IMR-90 (cell line): Measurements from ENCODE around the gene CNP. TPM values are rescaled to one million over a fixed set of nuclear protein-coding genes. Genes with fewer than 3 reads are reported as not detected.

Experiments
- ATAC-seq: fragments of 200-7000 bp; cut with Tn5 transposase; 2 replicates; pipeline ENCODE4 v1.9.1; 2020; ENCODE audit warnings: low read depth, mild to moderate bottlenecking, moderate library complexity
- BruUV-seq: library from RNA; stranded (reverse); fragments of 400-500 nt; replicated peaks from 2 replicates; lab custom pipeline; 2021; lab: Mats Ljungman, UMichigan
- CTCF ChIA-PET: fragments of 300-600 bp; formaldehyde crosslinking; extraction: SDS; loops from one replicate; lab custom pipeline; 2021; ENCODE audit warnings: antibody characterized with exemption; lab: Yijun Ruan, JAX
- POLR2A ChIA-PET: fragments of 300-600 bp; sonication (Branson Sonifier 250); formaldehyde crosslinking; loops from one replicate; lab custom pipeline; 2022; ENCODE audit warnings: antibody characterized with exemption; ENCODE audit not compliant: unreplicated experiment; lab: Charles Lee
- DNase-seq: peaks from one replicate; pipeline ENCODE4 v3.0.0; 2013
- H2AFZ ChIP-seq: replicated peaks from 2 replicates; pipeline ENCODE3; 2013; ENCODE audit warnings: low read length, mild to moderate bottlenecking; ENCODE audit not compliant: poor library complexity
- H2AK5ac ChIP-seq: 2 replicates; pipeline ENCODE4 v1.6.1; 2013; ENCODE audit warnings: low read depth, low read length, inconsistent platforms
- H2AK9ac ChIP-seq: replicated peaks from 2 replicates; pipeline ENCODE3; 2013; ENCODE audit warnings: mild to moderate bottlenecking, low read depth, low read length, moderate library complexity; ENCODE audit not compliant: poor library complexity
- H2BK120ac ChIP-seq: 2 replicates; pipeline ENCODE4 v1.6.1; 2013; ENCODE audit warnings: low read depth, low read length, inconsistent platforms
- H2BK15ac ChIP-seq: 3 replicates; pipeline ENCODE4 v1.6.1; 2013; ENCODE audit warnings: low read depth, low read length, inconsistent platforms
- H2BK20ac ChIP-seq: 2 replicates; pipeline ENCODE4 v1.6.1; 2013; ENCODE audit warnings: low read depth, mild to moderate bottlenecking, inconsistent platforms, low read length, moderate library complexity
- H2BK5ac ChIP-seq: 2 replicates; pipeline ENCODE4 v1.6.1; 2013; ENCODE audit warnings: mild to moderate bottlenecking, low read depth, low read length, inconsistent platforms; ENCODE audit not compliant: poor library complexity, severe bottlenecking
- H3K14ac ChIP-seq: replicated peaks from 2 replicates; pipeline ENCODE4 v1.6.1; 2013; ENCODE audit warnings: low read depth, low read length, inconsistent platforms
- H3K18ac ChIP-seq: 2 replicates; pipeline ENCODE4 v1.6.1; 2013; ENCODE audit warnings: low read depth, low read length, control low read depth
- H3K23ac ChIP-seq: 2 replicates; pipeline ENCODE4 v1.6.1; 2013; ENCODE audit warnings: low read depth, low read length, inconsistent platforms
- H3K27ac ChIP-seq: 2 replicates; pipeline ENCODE4 v1.5.1; 2013; ENCODE audit warnings: mild to moderate bottlenecking, control low read depth, low read length; ENCODE audit not compliant: insufficient read depth
- H3K27me3 ChIP-seq: 2 replicates; pipeline ENCODE4 v1.6.1; 2013; ENCODE audit warnings: low read length; ENCODE audit not compliant: control insufficient read depth, insufficient read depth
- H3K36me3 ChIP-seq: 2 replicates; pipeline ENCODE4 v1.6.1; 2013; ENCODE audit warnings: low read length, mixed read lengths; ENCODE audit not compliant: control insufficient read depth, insufficient read depth
- H3K4ac ChIP-seq: 2 replicates; pipeline ENCODE4 v1.6.1; 2013; ENCODE audit warnings: low read depth, low read length, inconsistent platforms
- H3K4me1 ChIP-seq: 2 replicates; pipeline ENCODE4 v1.6.1; 2013; ENCODE audit warnings: low read length, mixed read lengths; ENCODE audit not compliant: control insufficient read depth, insufficient read depth
- H3K4me2 ChIP-seq: 2 replicates; pipeline ENCODE4 v1.6.1; 2013; ENCODE audit warnings: low read depth, mild to moderate bottlenecking, control low read depth, low read length, moderate library complexity
- H3K4me3 ChIP-seq: 2 replicates; pipeline ENCODE4 v1.5.1; 2013; ENCODE audit warnings: low read depth, mild to moderate bottlenecking, control low read depth, low read length, moderate library complexity; ENCODE audit not compliant: insufficient read depth
- H3K56ac ChIP-seq: 2 replicates; pipeline ENCODE4 v1.6.1; 2013; ENCODE audit warnings: low read length, inconsistent platforms; ENCODE audit not compliant: insufficient read depth; ENCODE audit errors: extremely low read depth
- H3K79me1 ChIP-seq, 2 experiments: 2 replicates each; pipeline ENCODE4 v1.6.1; 2013; ENCODE audit warnings: low read length in 2 of 2, inconsistent platforms in 1 of 2, low read depth in 1 of 2
- H3K9ac ChIP-seq: 2 replicates; pipeline ENCODE4 v1.6.1; 2013; ENCODE audit warnings: low read depth, low read length, control low read depth
- H3K9me1 ChIP-seq: 2 replicates; pipeline ENCODE4 v1.6.1; 2013; ENCODE audit warnings: low read length, inconsistent platforms; ENCODE audit not compliant: insufficient read depth
- H3K9me3 ChIP-seq: 2 replicates; pipeline ENCODE4 v1.6.1; 2013; ENCODE audit warnings: low read length; ENCODE audit not compliant: control insufficient read depth, insufficient read depth
- H4K20me1 ChIP-seq: 2 replicates; pipeline ENCODE4 v1.6.1; 2013; ENCODE audit warnings: low read length, inconsistent platforms; ENCODE audit not compliant: insufficient read depth
- H4K5ac ChIP-seq: 2 replicates; pipeline ENCODE4 v1.6.1; 2013; ENCODE audit warnings: mild to moderate bottlenecking, low read depth, low read length, control low read depth
- H4K8ac ChIP-seq, 2 experiments: 2 replicates each; pipeline ENCODE4 v1.6.1; 2013; ENCODE audit warnings: low read depth in 2 of 2, low read length in 2 of 2, control low read depth in 1 of 2, inconsistent platforms in 1 of 2
- H4K91ac ChIP-seq: 2 replicates; pipeline ENCODE4 v1.6.1; 2013; ENCODE audit warnings: low read depth, low read length, inconsistent platforms; ENCODE audit not compliant: insufficient read depth
- CEBPB ChIP-seq: IDR thresholded peaks from 2 replicates; pipeline ENCODE4 v1.6.1; 2012; ENCODE audit warnings: low read depth, low read length, improper control_type of control experiment
- ELK1 ChIP-seq: fragments of 150-350 bp; IDR thresholded peaks from 2 replicates; pipeline ENCODE4 v1.6.1; 2016; ENCODE audit warnings: low read depth, mild to moderate bottlenecking, low read length, moderate library complexity, borderline replicate concordance
- MAFK ChIP-seq: IDR thresholded peaks from 2 replicates; pipeline ENCODE4 v1.6.1; 2012; ENCODE audit warnings: low read depth, low read length, improper control_type of control experiment
- WGBS, 2 experiments: methylation state at CpG; one replicate each; pipeline versions ENCODE4 v1.1.5 to v1.1.7; 2013; ENCODE audit warnings: missing lambda C conversion rate in 2 of 2; ENCODE audit not compliant: insufficient read length in 1 of 2; ENCODE audit errors: extremely low coverage in 2 of 2; 5-methylcytosine and 5-hydroxymethylcytosine counted together
- dilution Hi-C: fragments of 300-500 bp; cut with HindIII; formaldehyde crosslinking; loops from one replicate; pipeline ENCODE4 v1.14.3; 2018; ENCODE audit warnings: low sequenced_read_pairs; ENCODE audit not compliant: unreplicated experiment
- in situ Hi-C: fragments of 300-500 bp; cut with MboI; formaldehyde crosslinking; loops from 3 replicates; pipeline ENCODE4 v1.14.3; 2019; ENCODE audit warnings: low sequenced_read_pairs, inconsistent platforms, mixed read lengths
- intact Hi-C: fragments of 100-400 bp; cut with micrococcal nuclease; formaldehyde crosslinking; loops from 2 replicates; pipeline ENCODE4 v1.10.0; 2022
- polyA plus RNA-seq, 3 experiments: library from polyadenylated mRNA; depleted of rRNA; stranded (reverse); fragments of >200 nt; gene quantifications; 2 replicates each; pipeline ENCODE4 v1.2.3, GENCODE V29; 2012; ENCODE audit warnings: low replicate concordance in 1 of 3
- total RNA-seq: library from RNA; depleted of rRNA; stranded (reverse); fragments of >200 nt; gene quantifications from 2 replicates; pipeline ENCODE4 v1.2.3, GENCODE V29; 2012

Gene CNP
- total and polyA plus RNA-seq, 2 of the 4 experiments (the other 2 are of a cell fraction), result 45.5 to 46.4 TPM

DNA sequence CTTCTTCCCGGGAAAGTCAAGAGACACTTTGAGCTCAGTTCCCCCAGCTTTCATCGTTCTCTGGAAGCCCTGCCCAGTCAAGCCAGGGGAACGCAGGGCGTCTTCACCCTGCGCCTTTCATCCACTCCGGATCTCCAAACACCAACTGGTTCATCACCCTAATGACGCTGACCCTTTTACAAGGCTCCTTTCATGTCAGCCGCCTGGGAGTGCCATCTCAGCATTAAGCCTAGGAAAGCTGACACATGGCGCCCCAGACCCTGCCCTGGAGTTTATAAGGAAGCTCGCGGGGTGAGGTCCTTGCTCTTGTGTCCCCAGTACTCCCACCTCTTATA lies 51.2 kb downstream of the CNP start:
- peak overlapping the region; percentile 80 for H3K9ac ChIP-seq
- peak overlapping the region; percentile 65 for H3K4me3 ChIP-seq
- peak overlapping the region; percentile 97 for H2AFZ ChIP-seq
- TF ChIP-seq ELK1 (no peak), CEBPB (no peak), MAFK (peak; percentile 18; the same call in 1 of the 2 replicates)
- peak overlapping the region; percentile 77 for H3K27ac ChIP-seq
- peak overlapping the region; percentile 98 for H2AK9ac ChIP-seq
- H3K9me3 ChIP-seq, result no peaks in the 10 kb centered on the region
- peak overlapping the region; percentile 96 for H3K23ac ChIP-seq
- peak overlapping the region; percentile 83; the same call in 2 of the 3 replicates for H2BK15ac ChIP-seq
- peak overlapping the region; percentile 68 for H2BK5ac ChIP-seq
- CTCF ChIA-PET, result interaction anchor here (1.0 kb wide), 1 partner anchor 13 kb away, joined by 3 read pairs; no protein-coding TSS in a partner anchor
- H3K36me3 ChIP-seq, result peaks cover 5% of the 10 kb centered on the region
- peak overlapping the region; percentile 60 for H2BK120ac ChIP-seq
- dilution Hi-C loops, result no loop called here
- H3K4me2 ChIP-seq, result peak overlapping the region; percentile 96
- peaks cover 8% of the 10 kb centered on the region for H3K9me1 ChIP-seq
- H2AK5ac ChIP-seq, result peak overlapping the region; percentile 96
- H3K4ac ChIP-seq, result peak overlapping the region; percentile 96
- H3K79me1 ChIP-seq, result peaks cover 12 to 54% of the 10 kb centered on the region in 2 experiments
- peak overlapping the region; percentile 98 for H3K14ac ChIP-seq
- peaks cover 17% of the 10 kb centered on the region for H4K20me1 ChIP-seq
- WGBS, 2 experiments, result 1% methylated on average over 8 of the region's 11 CpGs; no CpG with 5 or more reads in 1 of the 2 experiments
- ATAC-seq (no peak; the same call in 1 of the 2 replicates), DNase-seq (no peak)
- peak overlapping the region; percentile 91 for H4K91ac ChIP-seq
- peak overlapping the region; percentile 82 for H3K56ac ChIP-seq
- POLR2A ChIA-PET, result interaction anchor here (0.5 to 1.1 kb wide), 5 partner anchors 15 to 205 kb away, joined by 4 to 7 read pairs (median 5); partner anchors contain the start of genes CNP and FKBP10
- in situ Hi-C loops, result no loop called here
- H3K4me1 ChIP-seq, result peaks cover 3% of the 10 kb centered on the region; the same call in 1 of the 2 replicates
- H2BK20ac ChIP-seq, result no peak overlapping the region
- no peaks in the 10 kb centered on the region for H3K27me3 ChIP-seq
- H3K18ac ChIP-seq, result peak overlapping the region; percentile 3
- H4K5ac ChIP-seq, result peak overlapping the region; percentile 96
- H4K8ac ChIP-seq, result peak overlapping the region; percentile 96 to 100
- intact Hi-C loops, result loop anchor here (2.0 kb wide), 1 partner anchor 15 kb away; no protein-coding TSS in a partner anchor
- BruUV-seq, result no TSS peak
